A549 (cell line): ENCODE data around the gene SBF2.

Experiments used
- CTCF ChIP-seq: fragments of >200 bp; sonication (Bioruptor Twin); formaldehyde crosslinking; IDR thresholded peaks from 3 replicates; pipeline ENCODE4 v1.5.1; 2016
- NFE2L2 ChIP-seq: fragments of 150-350 bp; conservative IDR thresholded peaks from 2 replicates; pipeline ENCODE4 v1.6.1; 2014; ENCODE audit warnings: low read length

DNA sequence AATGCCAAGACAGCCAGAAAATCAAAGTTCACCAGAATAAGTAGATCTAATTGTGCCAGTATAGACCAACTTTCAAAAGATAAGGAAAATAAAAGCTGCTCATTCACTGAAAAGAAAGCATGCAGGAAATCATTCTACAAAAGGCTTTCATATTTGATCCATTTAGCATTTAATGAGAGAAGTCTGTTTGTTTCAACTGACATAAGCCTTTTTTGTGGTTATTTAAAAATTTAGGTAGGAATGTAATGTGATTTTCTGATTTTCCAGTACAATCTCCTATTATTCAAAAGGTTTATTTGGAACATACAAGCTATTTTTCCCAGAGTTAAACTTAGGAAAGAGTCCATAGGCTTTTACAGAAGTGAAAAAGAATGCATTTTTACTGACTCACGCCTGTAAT, 92.7 kb downstream of the SBF2 start:
- TF ChIP-seq NFE2L2 (no peak), CTCF (no peak)
